Epithelial cell of proximal tubule (primary cell): ENCODE data around the gene ABCG8. TPM values are rescaled to one million over a fixed set of nuclear protein-coding genes. Genes with fewer than 3 reads are reported as not detected.

ENCODE experiments used
- DNase-seq: peaks from one replicate; pipeline ENCODE4 v3.0.0-alpha.2; 2011; ENCODE audit warnings: low read depth
- H3K4me3 ChIP-seq: 2 replicates; pipeline ENCODE4 v1.5.1; 2011; ENCODE audit warnings: low read depth, mild to moderate bottlenecking, low read length
- CTCF ChIP-seq: conservative IDR thresholded peaks from 2 replicates; pipeline ENCODE4 v1.5.1; 2012; ENCODE audit warnings: low read depth, mild to moderate bottlenecking, low read length
- total RNA-seq: library from RNA; depleted of rRNA; stranded (reverse); fragments of >200 nt; gene quantifications from 2 replicates; pipeline ENCODE4 v1.2.3, GENCODE V29; 2015

ABCG8 gene
- total RNA-seq, 1 donor from 2014 or later = not detected

DNA sequence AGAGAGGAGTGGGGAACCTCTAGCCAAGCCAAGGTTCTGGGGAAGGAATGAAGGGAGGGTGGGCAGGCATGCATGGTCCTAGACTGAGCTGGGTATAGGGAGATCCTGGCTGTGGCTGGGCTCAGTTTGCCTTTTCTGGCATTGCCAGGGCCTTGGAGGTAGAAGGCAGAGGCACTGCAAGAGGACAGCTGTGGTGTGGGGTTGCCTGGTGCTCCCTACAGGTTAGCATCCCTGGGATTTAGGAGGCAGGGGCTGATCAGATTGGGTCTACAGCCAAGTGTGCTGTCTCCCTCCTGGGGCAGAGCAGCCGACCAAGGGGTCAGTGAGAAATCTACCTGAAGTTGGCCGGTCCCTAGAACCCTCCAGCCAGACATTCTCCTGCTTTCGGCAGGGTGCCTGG lies 15.9 kb downstream of the ABCG8 start:
- no peak for DNase-seq
- TF ChIP-seq CTCF = no peak

GRCh38 chr2:43855292-43855691 lies 16.5 kb downstream of the ABCG8 start:
- no peak overlapping the region for H3K4me3 ChIP-seq
- no peak for DNase-seq
- TF ChIP-seq CTCF = no peak

More for the DNA sequence above, 15.9 kb downstream of the ABCG8 start:
- no peak overlapping the region for H3K4me3 ChIP-seq

GRCh38 chr2:43872151-43872550 lies 33.4 kb downstream of the ABCG8 start:
- no peak for TF ChIP-seq CTCF

DNA sequence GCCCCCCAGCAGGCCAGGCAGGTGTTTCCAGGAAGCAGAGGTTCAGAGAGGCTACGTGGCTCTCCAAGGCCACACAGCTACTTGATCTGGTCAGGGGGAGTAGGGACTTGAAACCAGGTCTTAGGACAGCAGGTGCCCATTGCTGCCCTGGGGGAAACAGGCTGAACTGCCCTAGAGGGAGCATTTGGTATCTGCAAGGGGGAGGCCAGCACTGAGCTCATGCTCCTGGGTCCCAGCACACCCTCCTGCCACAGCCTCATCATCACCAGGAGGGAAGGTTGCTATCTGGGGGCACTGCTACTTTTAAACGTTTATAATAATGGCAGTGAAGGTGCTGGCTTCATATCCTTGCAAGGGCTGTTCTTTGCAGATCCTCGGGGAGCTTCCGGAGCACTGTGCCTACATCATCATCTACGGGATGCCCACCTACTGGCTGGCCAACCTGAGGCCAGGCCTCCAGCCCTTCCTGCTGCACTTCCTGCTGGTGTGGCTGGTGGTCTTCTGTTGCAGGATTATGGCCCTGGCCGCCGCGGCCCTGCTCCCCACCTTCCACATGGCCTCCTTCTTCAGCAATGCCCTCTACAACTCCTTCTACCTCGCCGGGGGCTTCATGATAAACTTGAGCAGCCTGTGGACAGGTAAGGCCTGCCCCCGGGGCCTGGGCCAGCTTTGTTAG lies 36.1 kb downstream of the ABCG8 start:
- no peak for DNase-seq
- no peak for TF ChIP-seq CTCF

More at GRCh38 chr2:43872151-43872550, 33.4 kb downstream of the ABCG8 start:
- H3K4me3 ChIP-seq = no peak overlapping the region
- no peak for DNase-seq

GRCh38 chr2:43877782-43878464 lies 39.2 kb downstream of the ABCG8 start:
- H3K4me3 ChIP-seq = no peak overlapping the region
- TF ChIP-seq CTCF = peak; percentile 94
- DNase-seq = no peak

More for the DNA sequence above, 36.1 kb downstream of the ABCG8 start:
- H3K4me3 ChIP-seq = no peak overlapping the region

DNA sequence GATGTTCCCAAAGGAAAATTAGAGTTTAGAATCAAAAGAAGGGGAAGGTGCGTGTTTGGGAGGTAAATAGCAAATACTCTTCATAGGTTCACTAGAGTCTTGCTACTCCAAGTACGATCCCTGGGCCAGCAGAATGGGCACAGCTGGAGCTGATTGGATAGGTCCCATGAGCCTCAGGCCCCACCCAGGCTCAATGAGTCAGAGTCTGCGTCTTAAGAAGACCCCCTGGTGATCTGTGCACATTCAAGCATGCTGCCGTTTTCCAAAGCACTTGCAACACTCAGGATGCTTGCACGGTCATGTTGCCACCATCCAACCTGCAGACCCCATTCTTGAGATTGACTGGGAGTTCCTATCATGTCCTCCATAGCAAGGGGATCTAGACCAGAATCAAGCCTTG lies 40.5 kb downstream of the ABCG8 start:
- DNase-seq = no peak
- H3K4me3 ChIP-seq = no peak overlapping the region
- no peak for TF ChIP-seq CTCF
